HUES64 (cell line): ENCODE data around the gene NPFF.

Source experiments
- H3K27ac ChIP-seq: 2 replicates; pipeline ENCODE4 v1.7.0; 2013; ENCODE audit warnings: low read depth, low read length, inconsistent platforms
- H3K27me3 ChIP-seq: 2 replicates; pipeline ENCODE4 v1.6.1; 2013; ENCODE audit warnings: mild to moderate bottlenecking, low read length; ENCODE audit not compliant: insufficient read depth
- H3K36me3 ChIP-seq: 2 replicates; pipeline ENCODE4 v1.6.1; 2013; ENCODE audit warnings: mild to moderate bottlenecking, low read length; ENCODE audit not compliant: insufficient read depth
- H3K4me1 ChIP-seq: 2 replicates; pipeline ENCODE4 v1.6.1; 2013; ENCODE audit warnings: mild to moderate bottlenecking, low read length, moderate library complexity; ENCODE audit not compliant: insufficient read depth
- H3K4me3 ChIP-seq: 2 replicates; pipeline ENCODE4 v1.5.1; 2013; ENCODE audit warnings: mild to moderate bottlenecking, low read length, moderate library complexity
- H3K9ac ChIP-seq: 2 replicates; pipeline ENCODE4 v1.6.1; 2013; ENCODE audit warnings: mild to moderate bottlenecking, low read depth, low read length
- H3K9me3 ChIP-seq: 2 replicates; pipeline ENCODE4 v1.6.1; 2013; ENCODE audit warnings: low read depth, low read length; ENCODE audit not compliant: insufficient read depth
- WGBS: fragments of 150-250, 120-280 bp; methylation state at CpG from one replicate; pipeline ENCODE4 v1.1.7; 2013; ENCODE audit warnings: missing lambda C conversion rate; 5-methylcytosine and 5-hydroxymethylcytosine counted together

The NPFF gene

DNA sequence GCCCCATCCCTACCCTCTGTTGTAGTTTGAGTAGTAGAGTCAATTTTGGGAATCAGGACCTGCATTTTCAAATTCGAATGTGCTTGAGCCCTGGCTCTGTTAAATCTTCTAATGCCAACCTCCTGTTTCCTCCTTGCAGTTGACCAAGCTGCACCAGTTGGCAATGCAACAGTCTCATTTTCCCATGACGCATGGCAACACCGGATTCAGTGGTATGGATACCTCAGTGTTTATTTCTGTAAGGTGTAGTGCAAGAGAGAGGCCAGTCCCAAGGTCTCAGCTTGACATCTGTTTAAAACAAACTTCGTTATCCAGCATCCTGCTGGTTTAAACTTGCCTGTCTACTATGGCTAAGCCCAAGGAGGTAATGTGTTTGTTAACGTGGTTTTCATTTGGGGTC is 40.2 kb downstream of the NPFF start:
- no peaks in the 10 kb centered on the region for H3K27me3 ChIP-seq
- H3K9ac ChIP-seq = no peak overlapping the region
- no peak overlapping the region for H3K27ac ChIP-seq
- H3K4me1 ChIP-seq = peaks cover 13% of the 10 kb centered on the region; the same call in 1 of the 2 replicates
- no peak overlapping the region for H3K4me3 ChIP-seq
- no peaks in the 10 kb centered on the region for H3K9me3 ChIP-seq
- WGBS = 95% methylated on average over 5 of the region's 5 CpGs
- H3K36me3 ChIP-seq = peaks cover 100% of the 10 kb centered on the region

DNA sequence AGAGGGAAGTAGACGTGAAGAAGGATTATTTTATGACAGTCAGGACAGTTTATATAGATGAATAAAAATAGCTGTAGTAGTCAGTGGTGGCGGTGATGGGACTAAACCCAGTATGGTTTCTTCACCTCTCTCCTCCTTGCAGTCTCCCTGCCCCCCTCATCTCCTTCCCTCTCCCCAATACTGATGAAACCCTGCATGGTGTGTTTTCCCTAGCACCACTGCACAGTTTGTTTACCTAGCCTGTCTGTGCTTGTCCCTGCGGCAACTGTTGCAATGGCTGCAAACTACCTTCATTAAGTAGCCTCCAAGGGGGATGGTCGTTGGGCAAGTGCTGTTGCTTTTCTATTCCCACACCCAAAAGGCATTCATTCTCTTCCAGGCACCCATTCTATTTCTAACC is 40.6 kb downstream of the NPFF start:
- Histone ChIP-seq H3K4me1 (peaks cover 13% of the 10 kb centered on the region; the same call in 1 of the 2 replicates), H3K27me3 (no peaks in the 10 kb centered on the region), H3K9me3 (no peaks in the 10 kb centered on the region), H3K4me3 (no peak overlapping the region), H3K27ac (no peak overlapping the region), H3K9ac (no peak overlapping the region), H3K36me3 (peaks cover 100% of the 10 kb centered on the region)
- 97% methylated on average over 4 of the region's 4 CpGs for WGBS

DNA sequence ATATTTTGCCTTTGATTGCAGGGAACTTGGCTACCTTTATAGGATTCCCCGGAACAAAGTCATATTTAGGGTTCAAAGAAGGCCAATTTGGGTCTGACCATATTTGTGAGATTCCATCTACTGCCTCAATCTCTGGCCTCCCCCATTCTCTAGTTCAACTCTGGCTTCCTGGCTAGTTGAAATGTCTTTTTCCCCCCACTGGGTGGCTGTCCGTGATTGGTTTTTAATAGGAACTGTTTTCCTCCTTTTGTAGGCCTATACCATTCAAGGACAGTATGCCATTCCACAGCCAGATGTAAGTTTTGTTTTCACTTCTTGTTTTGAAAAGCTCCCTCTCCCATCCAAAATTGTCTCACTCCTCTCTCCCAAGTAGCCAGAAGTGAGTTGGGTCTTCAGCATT is 41.6 kb downstream of the NPFF start:
- H3K27ac ChIP-seq = no peak overlapping the region

DNA sequence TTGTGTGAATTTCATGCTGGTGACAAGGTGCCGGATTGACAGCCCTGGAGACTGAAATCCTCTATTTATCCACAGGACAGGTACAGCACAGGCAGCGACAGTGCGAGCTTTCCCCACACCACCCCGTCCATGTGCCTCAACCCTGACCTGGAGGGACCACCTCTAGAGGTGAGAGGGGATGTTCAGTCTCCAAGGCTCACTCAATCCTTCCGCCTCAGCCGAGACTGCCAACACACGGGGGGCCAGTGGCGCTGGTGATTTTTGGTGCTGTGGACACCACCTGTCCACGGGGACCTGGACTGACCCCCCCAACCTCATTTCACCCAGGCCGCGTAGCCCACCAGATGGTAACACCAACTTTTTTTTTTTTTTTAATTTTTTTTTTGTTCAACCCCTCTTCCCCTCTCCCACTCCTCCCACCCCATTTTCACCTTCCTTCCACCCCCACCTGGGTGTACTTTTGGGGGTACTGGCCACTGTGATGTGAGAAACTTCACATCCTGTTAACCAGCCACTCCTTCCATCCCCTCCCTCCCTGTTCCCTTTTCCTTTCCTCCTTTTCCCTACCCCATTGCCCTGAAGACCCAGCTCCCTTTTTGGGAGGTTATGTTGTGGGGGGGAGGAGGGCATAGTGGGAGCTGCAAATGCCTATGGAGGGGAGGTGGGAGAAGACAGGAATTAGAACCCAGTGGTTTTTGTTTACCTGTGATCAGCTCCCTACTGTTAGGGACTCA is 42.4 kb downstream of the NPFF start:
- Histone ChIP-seq H3K36me3 (peaks cover 100% of the 10 kb centered on the region), H3K27me3 (no peaks in the 10 kb centered on the region), H3K4me3 (no peak overlapping the region), H3K9ac (no peak overlapping the region), H3K9me3 (no peaks in the 10 kb centered on the region), H3K27ac (peak overlapping the region; percentile 47), H3K4me1 (peaks cover 26% of the 10 kb centered on the region; the same call in 1 of the 2 replicates)
- WGBS = 93% methylated on average over 11 of the region's 11 CpGs

More for the DNA sequence above, 41.6 kb downstream of the NPFF start:
- 82% methylated on average over 2 of the region's 2 CpGs for WGBS
- Histone ChIP-seq H3K27me3 (no peaks in the 10 kb centered on the region), H3K4me1 (peaks cover 18% of the 10 kb centered on the region; the same call in 1 of the 2 replicates), H3K9me3 (no peaks in the 10 kb centered on the region), H3K9ac (no peak overlapping the region), H3K36me3 (peaks cover 100% of the 10 kb centered on the region), H3K4me3 (no peak overlapping the region)

DNA sequence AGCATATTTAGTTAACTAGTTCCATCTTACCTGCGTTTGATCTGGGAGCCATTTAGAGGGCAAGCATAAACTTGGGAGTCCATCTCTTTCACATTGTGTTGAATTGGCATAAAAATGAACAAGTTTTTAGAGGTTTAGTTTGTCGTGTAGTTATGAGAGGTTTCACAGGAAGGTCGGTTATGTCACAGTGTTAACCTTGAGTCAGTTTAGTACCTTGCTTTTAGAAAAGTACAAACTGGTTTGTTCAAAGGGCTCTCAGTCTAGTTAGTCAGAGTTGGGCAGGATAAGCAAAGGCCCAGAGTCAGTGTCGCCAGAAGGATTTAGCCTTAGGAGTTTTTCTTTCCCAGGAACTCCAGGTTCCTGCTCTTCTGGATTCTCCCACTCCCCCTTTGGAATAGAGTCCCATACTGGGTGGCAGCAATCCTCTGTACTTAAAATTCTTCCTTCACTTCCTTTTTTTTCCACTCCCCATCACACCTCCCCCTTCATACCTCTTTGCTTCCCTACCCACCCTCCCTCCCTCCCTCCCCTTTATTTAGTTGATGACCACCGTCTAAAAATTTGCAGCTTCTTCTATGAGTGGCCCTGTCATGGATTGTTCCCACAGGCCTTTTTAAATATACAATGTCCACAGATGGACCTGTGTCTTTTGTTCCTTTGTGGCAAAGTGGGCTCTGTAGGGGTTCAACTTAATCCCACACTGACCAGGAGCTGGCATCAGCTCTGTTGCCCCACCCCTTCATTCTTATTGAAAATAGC is 43.3 kb downstream of the NPFF start:
- Histone ChIP-seq H3K36me3 (peaks cover 100% of the 10 kb centered on the region), H3K9ac (no peak overlapping the region), H3K27me3 (no peaks in the 10 kb centered on the region), H3K4me3 (no peak overlapping the region), H3K27ac (peak overlapping the region; percentile 32; the same call in 1 of the 2 replicates), H3K4me1 (peaks cover 26% of the 10 kb centered on the region; the same call in 1 of the 2 replicates), H3K9me3 (no peaks in the 10 kb centered on the region)
- 74% methylated on average over 5 of the region's 5 CpGs for WGBS

DNA sequence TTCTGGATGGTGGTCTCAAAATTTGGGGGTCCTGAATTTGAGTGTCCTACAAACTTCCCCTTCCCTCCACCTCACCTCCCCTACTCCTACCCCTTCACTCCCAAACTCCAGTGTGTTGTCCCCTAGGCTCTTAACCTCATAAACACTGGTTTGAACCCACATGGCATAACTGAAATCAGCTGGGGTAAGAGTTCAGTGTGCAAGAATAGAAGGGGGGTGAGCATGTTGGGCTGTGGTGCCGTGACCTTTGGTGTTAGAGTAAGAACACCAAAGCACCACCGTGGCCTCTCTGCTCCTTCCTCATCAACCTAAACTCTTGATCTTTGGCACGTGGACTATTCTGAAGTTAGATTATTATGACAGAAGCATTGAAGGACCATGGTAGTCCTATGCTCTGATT is 44.3 kb downstream of the NPFF start:
- Histone ChIP-seq H3K9ac (no peak overlapping the region), H3K9me3 (no peaks in the 10 kb centered on the region), H3K36me3 (peaks cover 100% of the 10 kb centered on the region), H3K4me3 (no peak overlapping the region), H3K4me1 (peaks cover 26% of the 10 kb centered on the region; the same call in 1 of the 2 replicates), H3K27ac (no peak overlapping the region), H3K27me3 (no peaks in the 10 kb centered on the region)
- WGBS = 96% methylated on average over 3 of the region's 3 CpGs

DNA sequence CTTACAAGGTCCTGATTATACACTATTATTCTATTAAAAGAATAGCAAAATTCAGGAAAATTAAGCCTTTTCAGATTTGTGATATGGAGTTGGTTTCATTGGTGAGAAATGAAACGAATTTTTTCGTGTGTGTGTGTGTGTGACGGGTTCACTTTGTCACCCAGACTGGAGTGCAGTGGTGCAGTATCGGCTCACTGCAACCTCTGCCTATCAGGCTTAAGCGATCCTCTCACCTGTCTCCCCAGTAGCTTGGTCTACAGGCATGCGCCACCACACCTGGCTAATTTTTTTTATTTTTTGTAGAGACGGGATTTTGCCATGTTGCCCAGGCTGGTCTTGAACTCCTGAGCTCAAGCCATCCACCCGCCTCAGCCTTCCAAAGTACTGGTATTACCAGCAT is 45.7 kb downstream of the NPFF start:
- Histone ChIP-seq H3K4me1 (peaks cover 26% of the 10 kb centered on the region; the same call in 1 of the 2 replicates), H3K36me3 (peaks cover 100% of the 10 kb centered on the region), H3K27ac (no peak overlapping the region), H3K9ac (no peak overlapping the region), H3K27me3 (no peaks in the 10 kb centered on the region), H3K9me3 (no peaks in the 10 kb centered on the region), H3K4me3 (no peak overlapping the region)
- 94% methylated on average over 8 of the region's 8 CpGs for WGBS

DNA sequence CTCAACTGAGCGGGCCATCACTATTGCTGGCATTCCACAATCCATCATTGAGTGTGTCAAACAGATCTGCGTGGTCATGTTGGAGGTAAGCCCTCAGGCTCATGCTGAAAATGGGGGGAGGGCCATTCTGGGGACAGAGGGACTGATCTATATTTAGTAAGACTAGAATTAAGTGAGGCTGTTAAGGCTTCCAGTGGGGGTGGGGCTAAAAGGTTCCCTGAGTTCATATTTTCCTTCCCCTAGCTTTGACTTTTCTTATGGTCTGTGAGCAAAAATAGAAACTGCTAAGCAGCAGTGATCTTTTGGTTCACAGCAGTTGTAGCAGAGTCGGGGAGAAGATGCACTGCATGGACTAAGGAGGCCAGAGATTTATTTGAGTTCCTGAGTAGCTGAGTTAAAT is 46.2 kb downstream of the NPFF start:
- Histone ChIP-seq H3K4me3 (no peak overlapping the region), H3K27me3 (no peaks in the 10 kb centered on the region), H3K27ac (0 out of 2 replicates have a peak overlapping the region, but pooled peaks have one; percentile 14), H3K36me3 (peaks cover 100% of the 10 kb centered on the region), H3K9ac (no peak overlapping the region), H3K4me1 (peaks cover 26% of the 10 kb centered on the region; the same call in 1 of the 2 replicates), H3K9me3 (no peaks in the 10 kb centered on the region)
- WGBS = 96% methylated on average over 3 of the region's 3 CpGs

DNA sequence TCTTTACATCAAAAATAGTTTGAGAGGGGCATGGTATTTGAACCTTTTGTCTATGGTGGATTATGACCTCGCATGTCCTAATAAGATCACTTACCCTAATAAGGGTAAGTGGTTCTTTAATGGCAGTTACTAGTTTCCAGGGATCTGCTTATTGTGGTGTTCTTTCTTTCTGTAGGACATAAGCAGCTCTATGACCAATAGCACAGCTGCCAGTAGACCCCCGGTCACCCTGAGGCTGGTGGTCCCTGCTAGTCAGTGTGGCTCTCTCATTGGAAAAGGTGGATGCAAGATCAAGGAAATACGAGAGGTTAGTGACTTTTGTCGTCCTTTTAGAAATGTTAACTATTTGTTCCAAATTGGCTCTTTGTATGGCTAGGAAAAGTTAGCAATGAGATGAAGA is 48.2 kb downstream of the NPFF start:
- peaks cover 27% of the 10 kb centered on the region; the same call in 1 of the 2 replicates for H3K4me1 ChIP-seq
- no peak overlapping the region for H3K9ac ChIP-seq
- no peak overlapping the region for H3K27ac ChIP-seq
- H3K36me3 ChIP-seq = peaks cover 100% of the 10 kb centered on the region
- no peaks in the 10 kb centered on the region for H3K27me3 ChIP-seq
- no peaks in the 10 kb centered on the region for H3K9me3 ChIP-seq
- H3K4me3 ChIP-seq = no peak overlapping the region
- 98% methylated on average over 4 of the region's 4 CpGs for WGBS
